HEK293 (cell line): ENCODE results near the gene NKD1.

Experiments used
- CTCF ChIA-PET: fragments of 350-600 bp; formaldehyde crosslinking; extraction: SDS; loops from one replicate; lab custom pipeline; 2021; ENCODE audit warnings: antibody characterized with exemption; lab: Yijun Ruan, JAX
- POLR2A ChIA-PET: fragments of 300-600 bp; formaldehyde crosslinking; extraction: SDS; loops from one replicate; lab custom pipeline; 2020; ENCODE audit warnings: antibody characterized with exemption, inconsistent platforms; lab: Yijun Ruan, JAX
- H3K27ac ChIP-seq: fragments of 200-500 bp; sonication (Bioruptor generic); 2 replicates; pipeline ENCODE4 v1.5.1; 2014; ENCODE audit warnings: low read depth, low read length, control low read depth, inconsistent platforms; ENCODE audit errors: extremely low read depth
- H3K36me3 ChIP-seq, 2 experiments: fragments of 200-500 bp in 1 of 2; sonication (Bioruptor generic) in 1 of 2; 1 replicate in 1 of 2; 2 replicates in 1 of 2; pipeline ENCODE4 v1.5.1; 2014 to 2017; ENCODE audit warnings: inconsistent platforms in 2 of 2, low read length in 2 of 2; ENCODE audit not compliant: control insufficient read depth in 2 of 2, insufficient read depth in 1 of 2
- H3K4me1 ChIP-seq: fragments of 200-500 bp; sonication (Bioruptor generic); 2 replicates; pipeline ENCODE4 v1.5.1; 2014; ENCODE audit warnings: mild to moderate bottlenecking, low read length, inconsistent platforms; ENCODE audit not compliant: control insufficient read depth, insufficient read depth
- H3K4me3 ChIP-seq: 2 replicates; pipeline ENCODE4 v1.5.1; 2011; ENCODE audit warnings: low read depth, mild to moderate bottlenecking, control low read depth, low read length, moderate library complexity
- H3K9me3 ChIP-seq: fragments of 200-500 bp; sonication (Bioruptor generic); 2 replicates; pipeline ENCODE4 v1.5.1; 2014; ENCODE audit warnings: low read depth, low read length, inconsistent platforms; ENCODE audit not compliant: control insufficient read depth, insufficient read depth
- IKZF3 ChIP-seq: fragments of 450-650 bp; IDR thresholded peaks from 2 replicates; pipeline ENCODE4 v1.5.0; 2018; ENCODE audit warnings: missing biosample characterization, mild to moderate bottlenecking, missing genetic modification characterization, moderate library complexity
- KLF7 ChIP-seq: fragments of 450-650 bp; formaldehyde crosslinking; IDR thresholded peaks from 2 replicates; pipeline ENCODE4 v1.5.1; 2016; ENCODE audit warnings: missing biosample characterization, missing genetic modification characterization, borderline replicate concordance
- SP2 ChIP-seq: fragments of 450-650 bp; formaldehyde crosslinking; IDR thresholded peaks from 2 replicates; pipeline ENCODE4 v1.5.1; 2016; ENCODE audit warnings: missing biosample characterization, missing genetic modification characterization
- TRIM28 ChIP-seq: IDR thresholded peaks from 2 replicates; pipeline ENCODE4 v1.6.1; 2011; ENCODE audit warnings: low read length, control low read depth, borderline replicate concordance
- ZIC2 ChIP-seq: fragments of 450-650 bp; formaldehyde crosslinking; IDR thresholded peaks from 2 replicates; pipeline ENCODE4 v1.5.1; 2016; ENCODE audit warnings: missing biosample characterization, missing genetic modification characterization
- ZNF169 ChIP-seq: fragments of 450-650 bp; formaldehyde crosslinking; IDR thresholded peaks from 2 replicates; pipeline ENCODE4 v1.5.1; 2016; ENCODE audit warnings: missing biosample characterization, missing genetic modification characterization
- ZNF2 ChIP-seq: fragments of 450-650 bp; formaldehyde crosslinking; IDR thresholded peaks from 2 replicates; pipeline ENCODE4 v1.5.1; 2016; ENCODE audit warnings: missing biosample characterization, missing genetic modification characterization
- ZNF214 ChIP-seq: fragments of 450-650 bp; formaldehyde crosslinking; IDR thresholded peaks from 2 replicates; pipeline ENCODE4 v1.5.1; 2017; ENCODE audit warnings: missing biosample characterization, mild to moderate bottlenecking, missing genetic modification characterization, borderline replicate concordance
- ZNF530 ChIP-seq: fragments of 450-650 bp; formaldehyde crosslinking; IDR thresholded peaks from 2 replicates; pipeline ENCODE4 v1.5.1; 2016; ENCODE audit warnings: low read depth, missing biosample characterization, missing genetic modification characterization
- ZNF544 ChIP-seq: fragments of 450-650 bp; formaldehyde crosslinking; IDR thresholded peaks from 2 replicates; pipeline ENCODE4 v1.5.0; 2017; ENCODE audit warnings: missing biosample characterization, missing genetic modification characterization
- ZNF768 ChIP-seq: fragments of 450-650 bp; formaldehyde crosslinking; IDR thresholded peaks from 2 replicates; pipeline ENCODE4 v1.5.1; 2018; ENCODE audit warnings: missing biosample characterization, mild to moderate bottlenecking, missing genetic modification characterization
- TF ChIP-seq, protein P1 (sequence below): fragments of 450-650 bp; formaldehyde crosslinking; IDR thresholded peaks from 2 replicates; pipeline ENCODE4 v1.5.1; 2016; ENCODE audit warnings: missing biosample characterization, missing genetic modification characterization, low read depth
- TF ChIP-seq, protein P2 (sequence below): fragments of 450-650 bp; IDR thresholded peaks from 2 replicates; pipeline ENCODE4 v1.5.1; 2018; ENCODE audit warnings: missing biosample characterization, mild to moderate bottlenecking, missing genetic modification characterization
- TF ChIP-seq, protein P3 (sequence below): fragments of 450-650 bp; formaldehyde crosslinking; IDR thresholded peaks from 2 replicates; pipeline ENCODE4 v1.5.1; 2017; ENCODE audit warnings: missing biosample characterization, missing genetic modification characterization

NKD1 gene

DNA sequence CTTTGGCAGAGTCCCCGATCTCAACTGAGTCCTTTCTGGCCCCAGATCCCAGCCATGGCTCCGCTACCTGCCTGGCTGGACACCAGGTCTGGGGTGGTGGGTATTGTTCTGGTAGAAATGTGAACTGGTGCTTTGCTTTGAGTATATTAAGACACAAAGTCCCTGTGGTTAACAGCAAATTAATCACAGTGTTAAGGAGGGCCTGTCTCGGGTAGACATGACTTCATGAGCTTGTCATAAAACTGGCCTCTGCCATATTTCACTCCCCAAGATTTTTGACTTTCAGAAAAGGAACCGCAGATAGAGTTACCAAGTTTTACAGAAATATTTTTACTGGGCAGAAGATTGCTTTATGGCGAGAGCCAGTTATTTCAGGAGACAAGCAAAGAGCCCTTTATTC is 19.5 kb downstream of the NKD1 start:
- Histone ChIP-seq H3K27ac (no peak overlapping the region), H3K4me1 (no peaks in the 10 kb centered on the region), H3K36me3 (peaks cover 0 to 6% of the 10 kb centered on the region in 2 experiments; a peak in 1 of 3 replicates), H3K9me3 (no peaks in the 10 kb centered on the region), H3K4me3 (no peak overlapping the region)
- POLR2A ChIA-PET, result no interaction called here
- TF ChIP-seq ZNF2 (tag by site-specific recombination) (no peak), ZIC2 (tag by site-specific recombination) (no peak), TRIM28 (no peak), SP2 (tag by site-specific recombination) (no peak)
- TF ChIP-seq, protein P1, sequence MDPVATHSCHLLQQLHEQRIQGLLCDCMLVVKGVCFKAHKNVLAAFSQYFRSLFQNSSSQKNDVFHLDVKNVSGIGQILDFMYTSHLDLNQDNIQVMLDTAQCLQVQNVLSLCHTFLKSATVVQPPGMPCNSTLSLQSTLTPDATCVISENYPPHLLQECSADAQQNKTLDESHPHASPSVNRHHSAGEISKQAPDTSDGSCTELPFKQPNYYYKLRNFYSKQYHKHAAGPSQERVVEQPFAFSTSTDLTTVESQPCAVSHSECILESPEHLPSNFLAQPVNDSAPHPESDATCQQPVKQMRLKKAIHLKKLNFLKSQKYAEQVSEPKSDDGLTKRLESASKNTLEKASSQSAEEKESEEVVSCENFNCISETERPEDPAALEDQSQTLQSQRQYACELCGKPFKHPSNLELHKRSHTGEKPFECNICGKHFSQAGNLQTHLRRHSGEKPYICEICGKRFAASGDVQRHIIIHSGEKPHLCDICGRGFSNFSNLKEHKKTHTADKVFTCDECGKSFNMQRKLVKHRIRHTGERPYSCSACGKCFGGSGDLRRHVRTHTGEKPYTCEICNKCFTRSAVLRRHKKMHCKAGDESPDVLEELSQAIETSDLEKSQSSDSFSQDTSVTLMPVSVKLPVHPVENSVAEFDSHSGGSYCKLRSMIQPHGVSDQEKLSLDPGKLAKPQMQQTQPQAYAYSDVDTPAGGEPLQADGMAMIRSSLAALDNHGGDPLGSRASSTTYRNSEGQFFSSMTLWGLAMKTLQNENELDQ (tag by site-specific recombination), result no peak
- CTCF ChIA-PET, result interaction anchor here (0.7 kb wide), 2 partner anchors 170 to 1160 kb away, joined by 3 read pairs; no protein-coding TSS in a partner anchor

DNA sequence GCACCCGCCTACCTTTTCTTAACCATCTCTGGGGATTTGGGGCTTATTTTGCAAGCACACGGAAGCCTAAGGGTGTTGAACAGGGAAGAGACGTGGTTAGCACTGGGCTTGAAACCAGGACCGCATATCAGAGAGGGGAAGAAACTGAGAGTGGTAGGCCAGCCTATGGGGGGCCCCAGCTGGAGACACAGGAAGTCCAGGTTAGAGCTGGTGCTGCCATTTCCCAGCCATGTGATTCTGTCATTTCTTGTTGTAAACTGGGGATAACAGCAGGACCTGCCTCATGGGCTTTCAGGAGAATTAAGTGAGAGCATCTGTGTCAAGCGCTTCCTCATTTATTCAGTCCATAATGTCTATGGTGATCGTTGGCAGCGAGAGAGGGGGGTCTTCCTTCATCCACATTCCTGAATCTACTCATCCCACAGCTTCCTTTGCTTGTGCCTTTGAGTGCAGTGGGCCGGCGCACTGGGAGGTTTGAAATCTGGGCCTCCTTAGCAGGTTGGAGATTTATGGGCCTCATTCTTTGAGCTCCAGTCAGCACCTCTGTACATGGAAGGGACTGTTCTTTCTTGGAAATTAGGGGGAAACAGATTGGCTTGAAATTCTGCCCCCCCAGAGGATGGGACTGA is 20.1 kb downstream of the NKD1 start:
- no peak overlapping the region for H3K4me3 ChIP-seq
- no peak for TF ChIP-seq ZNF544 (tag by site-specific recombination)
- TF ChIP-seq ZNF169 (tag by site-specific recombination), result no peak
- no peak for TF ChIP-seq ZNF214 (tag by site-specific recombination)
- TF ChIP-seq, protein P2, sequence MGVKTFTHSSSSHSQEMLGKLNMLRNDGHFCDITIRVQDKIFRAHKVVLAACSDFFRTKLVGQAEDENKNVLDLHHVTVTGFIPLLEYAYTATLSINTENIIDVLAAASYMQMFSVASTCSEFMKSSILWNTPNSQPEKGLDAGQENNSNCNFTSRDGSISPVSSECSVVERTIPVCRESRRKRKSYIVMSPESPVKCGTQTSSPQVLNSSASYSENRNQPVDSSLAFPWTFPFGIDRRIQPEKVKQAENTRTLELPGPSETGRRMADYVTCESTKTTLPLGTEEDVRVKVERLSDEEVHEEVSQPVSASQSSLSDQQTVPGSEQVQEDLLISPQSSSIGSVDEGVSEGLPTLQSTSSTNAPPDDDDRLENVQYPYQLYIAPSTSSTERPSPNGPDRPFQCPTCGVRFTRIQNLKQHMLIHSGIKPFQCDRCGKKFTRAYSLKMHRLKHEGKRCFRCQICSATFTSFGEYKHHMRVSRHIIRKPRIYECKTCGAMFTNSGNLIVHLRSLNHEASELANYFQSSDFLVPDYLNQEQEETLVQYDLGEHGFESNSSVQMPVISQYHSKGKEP, result no peak
- no peak for TF ChIP-seq KLF7 (tag by site-specific recombination)
- no peaks in the 10 kb centered on the region for H3K9me3 ChIP-seq
- POLR2A ChIA-PET, result no interaction called here
- H3K27ac ChIP-seq, result no peak overlapping the region
- CTCF ChIA-PET, result interaction anchor here (0.7 kb wide), 1 partner anchor 1160 kb away, joined by 3 read pairs; no protein-coding TSS in a partner anchor
- no peaks in the 10 kb centered on the region for H3K4me1 ChIP-seq
- H3K36me3 ChIP-seq, result peaks cover 0 to 6% of the 10 kb centered on the region in 2 experiments; a peak in 1 of 3 replicates

- Histone ChIP-seq H3K36me3 (peaks cover 0 to 6% of the 10 kb centered on the region in 2 experiments; a peak in 1 of 3 replicates), H3K4me1 (no peaks in the 10 kb centered on the region), H3K4me3 (no peak overlapping the region), H3K9me3 (no peaks in the 10 kb centered on the region), H3K27ac (no peak overlapping the region)
- TF ChIP-seq ZNF768 (tag by site-specific recombination), result 0 out of 2 replicates have a peak, but pooled peaks have one; percentile 22
- TF ChIP-seq IKZF3 (tag by site-specific recombination), result no peak
- POLR2A ChIA-PET, result no interaction called here
- CTCF ChIA-PET, result no interaction called here
Observed at GRCh38 chr16:50570354-50570753, 22.2 kb downstream of the NKD1 start.

DNA sequence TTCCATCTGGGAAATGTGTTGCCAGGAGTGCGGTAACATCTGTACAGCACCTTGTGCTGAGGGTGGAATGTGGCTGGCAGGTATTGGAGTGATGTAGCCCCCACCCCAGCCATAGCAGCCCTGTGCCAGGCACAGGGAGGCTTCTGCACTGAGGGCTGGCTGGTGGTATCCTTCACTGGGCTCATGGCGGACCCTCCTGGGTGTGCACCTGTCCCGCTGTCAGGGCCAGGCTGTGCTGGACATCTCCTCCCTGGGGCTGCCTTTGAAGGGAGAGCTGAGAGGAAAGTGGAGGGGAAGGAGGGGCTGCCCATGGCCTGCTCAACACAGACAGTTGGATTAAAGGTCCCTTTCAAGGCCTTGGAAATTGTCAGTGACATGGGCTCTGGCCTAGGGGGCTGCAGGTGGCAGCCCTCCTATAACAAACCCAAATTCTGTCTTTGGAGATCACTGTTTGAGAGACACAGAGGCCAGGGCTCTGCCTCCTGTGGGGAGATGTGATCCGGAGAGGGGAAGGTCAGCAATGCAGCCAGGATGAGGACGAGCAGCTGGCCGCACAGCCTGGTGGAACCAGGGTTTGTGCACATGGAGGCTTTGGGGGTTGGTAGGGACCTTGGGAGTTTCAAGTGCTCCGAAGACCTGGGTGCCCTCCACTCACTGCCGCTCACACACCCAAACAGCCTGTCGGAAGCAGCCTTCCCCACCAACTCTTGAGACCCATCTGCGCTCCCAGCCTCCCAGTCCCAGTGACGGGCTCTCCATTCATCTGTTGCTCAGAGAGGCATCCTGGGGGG is 22.8 kb downstream of the NKD1 start:
- H3K4me3 ChIP-seq, result no peak overlapping the region
- POLR2A ChIA-PET, result no interaction called here
- no peaks in the 10 kb centered on the region for H3K4me1 ChIP-seq
- CTCF ChIA-PET, result no interaction called here
- peaks cover 0 to 6% of the 10 kb centered on the region in 2 experiments; a peak in 1 of 3 replicates for H3K36me3 ChIP-seq
- H3K9me3 ChIP-seq, result no peaks in the 10 kb centered on the region
- no peak for TF ChIP-seq ZNF530 (tag by site-specific recombination)
- TF ChIP-seq, protein P3, sequence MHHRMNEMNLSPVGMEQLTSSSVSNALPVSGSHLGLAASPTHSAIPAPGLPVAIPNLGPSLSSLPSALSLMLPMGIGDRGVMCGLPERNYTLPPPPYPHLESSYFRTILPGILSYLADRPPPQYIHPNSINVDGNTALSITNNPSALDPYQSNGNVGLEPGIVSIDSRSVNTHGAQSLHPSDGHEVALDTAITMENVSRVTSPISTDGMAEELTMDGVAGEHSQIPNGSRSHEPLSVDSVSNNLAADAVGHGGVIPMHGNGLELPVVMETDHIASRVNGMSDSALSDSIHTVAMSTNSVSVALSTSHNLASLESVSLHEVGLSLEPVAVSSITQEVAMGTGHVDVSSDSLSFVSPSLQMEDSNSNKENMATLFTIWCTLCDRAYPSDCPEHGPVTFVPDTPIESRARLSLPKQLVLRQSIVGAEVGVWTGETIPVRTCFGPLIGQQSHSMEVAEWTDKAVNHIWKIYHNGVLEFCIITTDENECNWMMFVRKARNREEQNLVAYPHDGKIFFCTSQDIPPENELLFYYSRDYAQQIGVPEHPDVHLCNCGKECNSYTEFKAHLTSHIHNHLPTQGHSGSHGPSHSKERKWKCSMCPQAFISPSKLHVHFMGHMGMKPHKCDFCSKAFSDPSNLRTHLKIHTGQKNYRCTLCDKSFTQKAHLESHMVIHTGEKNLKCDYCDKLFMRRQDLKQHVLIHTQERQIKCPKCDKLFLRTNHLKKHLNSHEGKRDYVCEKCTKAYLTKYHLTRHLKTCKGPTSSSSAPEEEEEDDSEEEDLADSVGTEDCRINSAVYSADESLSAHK (tag by site-specific recombination), result peak; percentile 27; the same call in 1 of the 2 replicates
- no peak overlapping the region for H3K27ac ChIP-seq
